HEK293T (cell line): ENCODE data around the gene OGA.

Experiments used
- CTCF ChIA-PET: fragments of 350-600 bp; formaldehyde crosslinking; extraction: SDS; loops from one replicate; lab custom pipeline; 2021; ENCODE audit warnings: antibody characterized with exemption, inconsistent platforms; lab: Yijun Ruan, JAX
- POLR2A ChIA-PET: fragments of 350-600 bp; formaldehyde crosslinking; extraction: SDS; loops from one replicate; lab custom pipeline; 2020; ENCODE audit warnings: antibody characterized with exemption, inconsistent platforms; lab: Yijun Ruan, JAX
- DNase-seq: peaks from one replicate; pipeline ENCODE4 v3.0.0; 2012; ENCODE audit warnings: mixed read lengths; ENCODE audit errors: extremely low spot score
- ARNT ChIP-seq: fragments of 450-650 bp; IDR thresholded peaks from 2 replicates; pipeline ENCODE4 v1.6.1; 2017; ENCODE audit warnings: mild to moderate bottlenecking
- BHLHE40 ChIP-seq: fragments of 450-650 bp; IDR thresholded peaks from 2 replicates; pipeline ENCODE4 v1.6.1; 2016; ENCODE audit warnings: mild to moderate bottlenecking, moderate library complexity, borderline replicate concordance
- CTBP1 ChIP-seq: fragments of 450-650 bp; IDR thresholded peaks from 2 replicates; pipeline ENCODE4 v1.6.1; 2016; ENCODE audit warnings: borderline replicate concordance
- ELF4 ChIP-seq: fragments of 450-650 bp; IDR thresholded peaks from 2 replicates; pipeline ENCODE4 v1.6.1; 2017; ENCODE audit warnings: antibody characterized with exemption
- FOXA1 ChIP-seq: fragments of 450-650 bp; IDR thresholded peaks from 2 replicates; pipeline ENCODE4 v1.6.1; 2016; ENCODE audit warnings: mild to moderate bottlenecking
- FOXK2 ChIP-seq: fragments of 450-650 bp; IDR thresholded peaks from 2 replicates; pipeline ENCODE4 v1.6.1; 2016; ENCODE audit warnings: mild to moderate bottlenecking
- FOXM1 ChIP-seq: fragments of 450-650 bp; IDR thresholded peaks from 2 replicates; pipeline ENCODE4 v1.6.1; 2017; ENCODE audit warnings: mild to moderate bottlenecking, borderline replicate concordance
- HDGF ChIP-seq: fragments of 450-650 bp; IDR thresholded peaks from 2 replicates; pipeline ENCODE4 v1.6.1; 2017; ENCODE audit warnings: antibody characterized with exemption, borderline replicate concordance
- L3MBTL2 ChIP-seq: fragments of 450-650 bp; conservative IDR thresholded peaks from 2 replicates; pipeline ENCODE4 v1.6.1; 2016; ENCODE audit warnings: mild to moderate bottlenecking
- LEF1 ChIP-seq: fragments of 450-650 bp; IDR thresholded peaks from 2 replicates; pipeline ENCODE4 v1.6.1; 2017; ENCODE audit warnings: mild to moderate bottlenecking, borderline replicate concordance
- NFRKB ChIP-seq: fragments of 450-650 bp; IDR thresholded peaks from 2 replicates; pipeline ENCODE4 v1.6.1; 2016; ENCODE audit warnings: mild to moderate bottlenecking, moderate library complexity
- SP1 ChIP-seq: fragments of 450-650 bp; IDR thresholded peaks from 2 replicates; pipeline ENCODE4 v1.6.1; 2017
- SUZ12 ChIP-seq: fragments of 450-650 bp; IDR thresholded peaks from 2 replicates; pipeline ENCODE4 v1.6.1; 2016; ENCODE audit warnings: mild to moderate bottlenecking
- TARDBP ChIP-seq: fragments of 450-650 bp; IDR thresholded peaks from 2 replicates; pipeline ENCODE4 v1.6.1; 2016
- ZNF384 ChIP-seq: fragments of 450-650 bp; IDR thresholded peaks from 2 replicates; pipeline ENCODE4 v1.6.1; 2016
- TF ChIP-seq, protein P1 (sequence below): fragments of 450-650 bp; IDR thresholded peaks from 2 replicates; pipeline ENCODE4 v1.6.1; 2016

Gene OGA

DNA sequence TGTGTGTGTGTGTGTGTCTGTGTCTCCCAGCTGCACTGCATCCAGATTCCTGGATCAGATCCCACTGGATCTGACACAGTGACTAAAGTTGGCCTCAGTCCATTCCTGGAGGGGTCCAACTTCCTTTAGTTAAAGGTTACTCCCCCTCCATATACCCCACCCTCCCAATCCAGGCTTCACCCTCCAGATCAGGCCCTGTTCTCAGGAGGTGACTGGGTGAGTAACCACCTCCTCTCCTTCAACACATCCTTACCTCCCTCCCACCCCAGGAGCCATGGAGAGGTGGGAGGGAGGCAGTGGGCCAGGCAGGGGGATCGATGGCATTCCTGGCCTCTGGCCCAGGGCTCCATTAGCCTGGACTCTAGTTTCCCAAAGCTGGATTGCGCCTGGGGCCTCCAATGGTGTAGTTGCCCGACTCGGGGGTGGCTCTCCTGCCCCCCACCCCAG is 14.1 kb upstream of the OGA start:
- DNase-seq: no peak
- TF ChIP-seq L3MBTL2 (no peak), FOXM1 (no peak), LEF1 (no peak), BHLHE40 (no peak), SUZ12 (no peak), FOXK2 (no peak), ZNF384 (no peak), ELF4 (no peak), SP1 (no peak), TARDBP (no peak), NFRKB (no peak), CTBP1 (no peak), HDGF (no peak), ARNT (no peak), FOXA1 (no peak)
- TF ChIP-seq, protein P1, sequence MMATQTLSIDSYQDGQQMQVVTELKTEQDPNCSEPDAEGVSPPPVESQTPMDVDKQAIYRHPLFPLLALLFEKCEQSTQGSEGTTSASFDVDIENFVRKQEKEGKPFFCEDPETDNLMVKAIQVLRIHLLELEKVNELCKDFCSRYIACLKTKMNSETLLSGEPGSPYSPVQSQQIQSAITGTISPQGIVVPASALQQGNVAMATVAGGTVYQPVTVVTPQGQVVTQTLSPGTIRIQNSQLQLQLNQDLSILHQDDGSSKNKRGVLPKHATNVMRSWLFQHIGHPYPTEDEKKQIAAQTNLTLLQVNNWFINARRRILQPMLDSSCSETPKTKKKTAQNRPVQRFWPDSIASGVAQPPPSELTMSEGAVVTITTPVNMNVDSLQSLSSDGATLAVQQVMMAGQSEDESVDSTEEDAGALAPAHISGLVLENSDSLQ: no peak
- ChIA-PET CTCF (interaction anchor here (0.6 to 1.2 kb wide), 2 partner anchors 8 to 51 kb away, joined by 3 to 4 read pairs; no protein-coding TSS in a partner anchor), POLR2A (no interaction called here)

DNA sequence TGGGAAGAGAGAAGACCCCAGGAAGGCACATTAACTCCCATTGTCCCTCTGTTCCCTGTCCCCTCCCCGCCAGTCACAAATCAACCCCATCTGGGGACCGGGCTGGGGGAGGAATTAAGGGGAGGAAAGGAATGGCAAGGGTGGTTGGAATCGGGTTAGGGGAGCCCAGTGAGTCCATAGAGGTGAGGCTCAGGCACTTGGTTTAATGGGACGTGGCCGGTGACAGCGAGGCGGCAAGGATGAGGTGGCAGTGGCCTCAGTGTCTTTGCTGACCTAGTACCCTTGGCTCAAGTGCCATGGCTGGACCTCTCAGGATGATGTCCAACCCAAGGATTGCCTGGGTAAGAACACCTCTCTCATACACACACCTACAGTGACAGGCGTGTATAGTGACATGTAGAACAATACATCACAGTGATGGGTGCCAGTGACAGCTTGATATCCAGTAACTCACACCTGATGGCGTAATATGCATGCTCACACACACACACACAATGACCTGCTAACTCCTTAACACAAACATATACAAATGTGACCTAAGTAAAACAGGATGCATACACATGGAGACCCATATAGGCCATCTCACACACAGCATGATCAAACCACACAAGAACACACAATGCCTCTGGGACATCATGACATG is 13.0 kb upstream of the OGA start:
- ChIA-PET POLR2A (no interaction called here), CTCF (interaction anchor here (1.2 kb wide), 1 partner anchor 9 kb away, joined by 4 read pairs; no protein-coding TSS in a partner anchor)
- TF ChIP-seq CTBP1 (no peak), FOXK2 (no peak), NFRKB (no peak), SP1 (no peak), LEF1 (no peak), ELF4 (no peak), BHLHE40 (no peak)
- TF ChIP-seq, protein P1: peak; percentile 64
- no peak for DNase-seq

DNA sequence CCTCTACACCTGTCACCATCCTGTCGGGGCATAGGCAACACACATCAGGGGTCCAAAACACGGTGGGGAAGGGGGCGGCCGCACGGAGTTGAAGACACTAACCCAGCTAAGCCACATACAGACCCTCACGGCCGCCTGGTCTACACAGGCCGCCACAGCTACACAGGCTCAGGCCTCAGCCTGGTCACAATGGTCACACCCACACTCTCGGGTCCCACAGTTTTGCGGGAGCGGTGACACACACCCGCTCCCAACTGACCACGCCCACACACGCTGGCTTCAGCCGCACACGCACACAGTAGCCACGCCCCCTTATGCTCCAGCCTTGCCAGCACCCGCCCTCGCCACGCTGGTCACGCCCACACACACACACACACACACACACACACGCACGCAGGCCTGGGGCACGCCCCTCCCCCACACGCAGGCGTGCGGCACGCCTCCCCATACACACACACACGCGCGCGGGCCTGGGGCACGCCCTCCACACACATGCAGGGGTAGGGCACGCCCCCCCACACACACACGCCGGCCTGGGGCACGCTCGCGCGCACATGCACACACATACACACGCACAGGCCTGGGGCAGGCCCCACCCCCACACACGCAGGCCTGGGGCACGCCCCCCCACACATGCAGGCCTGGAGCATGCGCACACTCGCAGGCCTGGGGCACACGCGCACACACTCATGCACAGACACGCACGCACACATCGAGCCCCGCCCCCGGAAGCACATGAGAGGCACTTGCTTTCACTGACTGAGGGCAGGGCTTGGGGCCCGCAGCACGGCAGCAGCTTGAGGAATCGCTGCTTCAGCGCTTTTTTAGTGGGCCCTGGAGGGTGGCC is 12.3 kb upstream of the OGA start:
- ChIA-PET POLR2A (no interaction called here), CTCF (interaction anchor here (1.2 kb wide), 1 partner anchor 10 kb away, joined by 4 read pairs; no protein-coding TSS in a partner anchor)
- no peak for TF ChIP-seq FOXA1
- TF ChIP-seq NFRKB: no peak
- no peak for TF ChIP-seq ELF4
- peak; percentile 87 for TF ChIP-seq SP1
- TF ChIP-seq L3MBTL2: peak; percentile 48; the same call in 1 of the 2 replicates
- TF ChIP-seq ARNT: peak; percentile 72; the same call in 1 of the 2 replicates
- no peak for TF ChIP-seq CTBP1
- TF ChIP-seq BHLHE40: no peak
- TF ChIP-seq SUZ12: no peak
- TF ChIP-seq TARDBP: peak; percentile 88
- TF ChIP-seq ZNF384: no peak
- peak; percentile 96 for DNase-seq

DNA sequence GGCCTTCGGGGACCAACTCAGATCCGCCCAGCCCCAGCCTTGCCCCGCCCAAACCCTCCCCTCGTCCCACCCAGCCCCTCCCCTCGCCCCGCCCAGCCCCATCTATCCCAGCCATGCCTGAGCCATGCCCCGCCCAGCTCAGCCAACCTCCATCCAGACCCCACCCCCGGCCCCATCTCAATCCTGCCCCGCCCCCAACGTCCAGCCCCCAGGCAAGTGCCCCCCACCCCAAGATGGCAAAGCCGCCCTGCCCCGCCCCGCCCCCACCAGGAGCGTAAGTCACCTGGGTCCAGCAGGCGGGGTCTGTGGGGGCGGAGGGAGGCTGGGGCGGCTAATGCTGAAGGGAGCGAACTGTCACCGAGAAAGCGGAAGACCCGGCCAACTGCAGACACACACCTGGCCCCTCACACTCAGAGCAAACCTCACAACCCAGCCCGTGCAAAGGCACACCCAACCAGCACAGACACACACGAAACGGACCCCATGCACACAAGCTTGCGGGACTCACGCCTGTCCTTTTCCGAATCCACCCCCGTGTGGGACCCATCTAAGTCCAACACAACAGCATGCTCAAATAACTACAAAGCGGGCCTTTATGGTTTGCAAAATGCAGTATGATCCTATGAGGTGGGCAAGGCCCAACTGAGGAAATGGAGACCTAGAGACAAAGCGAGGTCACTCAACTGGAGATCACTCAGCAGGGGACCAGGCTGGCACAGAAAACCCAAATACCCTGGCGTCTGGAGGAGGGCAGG is 11.5 kb upstream of the OGA start:
- ChIA-PET POLR2A (interaction anchor here (1.0 kb wide), 1 partner anchor 11 kb away, joined by 7 read pairs; the partner anchor contains the start of gene OGA), CTCF (interaction anchor here (1.3 kb wide), 1 partner anchor 11 kb away, joined by 4 read pairs; no protein-coding TSS in a partner anchor)
- DNase-seq: peak; percentile 95
- TF ChIP-seq FOXM1: no peak
- TF ChIP-seq, protein P1: no peak
- TF ChIP-seq LEF1: no peak
- no peak for TF ChIP-seq HDGF
- TF ChIP-seq TARDBP: no peak
- TF ChIP-seq L3MBTL2: no peak
- TF ChIP-seq SUZ12: no peak
- TF ChIP-seq ARNT: no peak
- no peak for TF ChIP-seq BHLHE40
- no peak for TF ChIP-seq NFRKB
- TF ChIP-seq FOXK2: no peak
- TF ChIP-seq ELF4: no peak

DNA sequence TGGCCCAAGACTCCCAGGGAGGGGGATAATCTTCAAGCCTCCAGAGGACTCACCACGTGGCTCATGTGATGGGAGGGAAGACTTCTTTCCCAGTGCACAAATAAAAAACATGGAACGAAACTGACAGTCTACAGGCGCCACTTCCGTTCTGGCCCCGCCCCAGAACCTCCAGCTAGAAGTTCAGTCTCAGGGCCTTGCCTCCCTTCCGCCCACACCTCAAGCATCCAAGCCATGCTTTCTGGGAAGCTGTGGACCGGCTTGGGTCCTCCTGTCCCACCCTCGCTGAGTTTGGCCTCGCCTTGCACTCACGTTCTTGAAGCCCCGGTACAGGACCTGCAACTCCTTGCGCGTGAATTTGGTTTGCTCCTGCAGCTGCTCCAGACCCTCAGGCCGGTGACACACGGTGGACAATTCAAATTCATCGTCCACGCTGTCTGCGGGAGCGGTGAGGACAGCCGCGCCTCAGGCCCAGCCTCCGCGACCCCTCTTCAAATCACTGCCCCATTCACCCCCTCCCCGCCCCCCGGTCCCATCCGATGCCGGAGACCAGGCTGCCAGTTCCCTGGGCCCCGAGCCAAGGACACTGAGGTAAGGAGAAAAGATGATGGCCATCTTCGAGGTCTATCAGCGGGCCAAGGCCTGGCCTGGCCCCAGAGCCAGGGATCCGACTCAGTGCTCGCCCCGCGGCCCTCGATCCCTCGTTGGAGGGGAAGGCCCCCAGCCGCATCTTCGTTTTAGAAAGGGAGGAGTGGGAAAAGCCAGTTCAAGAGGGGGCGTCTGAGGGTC is 10.7 kb upstream of the OGA start:
- TF ChIP-seq ARNT: no peak
- no peak for TF ChIP-seq ZNF384
- no peak for TF ChIP-seq FOXA1
- TF ChIP-seq HDGF: no peak
- no peak for TF ChIP-seq SP1
- TF ChIP-seq TARDBP: no peak
- POLR2A ChIA-PET: interaction anchor here (1.0 to 2.3 kb wide), 2 partner anchors 10 kb away, joined by 7 to 16 read pairs; partner anchors contain the start of gene OGA
- no peak for DNase-seq
- CTCF ChIA-PET: interaction anchor here (1.3 kb wide), 1 partner anchor 12 kb away, joined by 4 read pairs; no protein-coding TSS in a partner anchor
